NCI-H146 treated with DMSO at 0.1 percent for 48 hours (cell line): ENCODE measurements around the gene TAF15.
A peak's percentile ranks its signal among the peaks of the same experiment; 100 is the strongest.

Experiments used
- DNase-seq: peaks from one replicate; lab custom pipeline; 2025; ENCODE audit not compliant: unreplicated experiment; lab: John Stamatoyannopoulos, UW

TAF15 gene

GRCh38 chr17:35816723-35817122 is 7.4 kb downstream of the TAF15 start:
- DNase-seq, result no peak

DNA sequence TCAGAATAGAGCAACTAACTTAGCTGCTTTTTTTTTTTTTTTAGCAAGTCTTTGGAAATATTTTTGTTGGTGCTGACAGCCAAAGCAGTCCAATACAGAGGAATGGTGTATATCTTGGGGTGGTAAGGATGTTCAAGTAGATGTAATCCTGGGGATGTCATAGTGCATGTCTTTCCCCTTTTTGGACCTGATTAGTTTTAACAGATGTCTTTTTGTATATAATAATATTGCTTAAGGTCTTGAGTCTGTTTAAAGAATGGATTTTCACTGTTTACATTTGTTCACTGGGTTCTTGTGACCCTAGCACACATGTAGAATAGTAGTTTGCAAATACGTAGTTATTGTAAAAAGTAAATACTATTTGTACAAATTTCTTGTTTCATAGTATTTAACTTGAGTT is 7.9 kb downstream of the TAF15 start:
- no peak for DNase-seq

DNA sequence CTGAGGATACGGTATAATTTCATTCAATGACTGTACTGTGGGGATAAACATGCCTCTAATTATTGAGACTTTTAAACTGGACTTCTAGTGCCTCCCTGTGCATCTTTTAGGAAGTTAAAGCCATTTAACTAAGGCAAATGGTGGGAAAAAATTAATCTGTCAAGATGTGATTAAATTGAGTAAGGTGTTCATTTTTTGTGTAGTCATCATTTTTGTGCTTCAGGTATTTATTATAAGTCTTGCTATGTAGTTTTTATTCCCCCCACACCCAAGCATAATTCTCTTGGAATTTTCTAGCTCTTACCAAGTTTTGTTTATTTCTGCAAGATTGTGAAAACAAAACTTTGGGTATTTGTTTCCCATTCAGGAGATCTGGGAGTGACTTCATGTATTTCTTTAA is 10.2 kb downstream of the TAF15 start:
- no peak for DNase-seq

- no peak for DNase-seq
Observed at GRCh38 chr17:35821308-35821707, 12.0 kb downstream of the TAF15 start.

DNA sequence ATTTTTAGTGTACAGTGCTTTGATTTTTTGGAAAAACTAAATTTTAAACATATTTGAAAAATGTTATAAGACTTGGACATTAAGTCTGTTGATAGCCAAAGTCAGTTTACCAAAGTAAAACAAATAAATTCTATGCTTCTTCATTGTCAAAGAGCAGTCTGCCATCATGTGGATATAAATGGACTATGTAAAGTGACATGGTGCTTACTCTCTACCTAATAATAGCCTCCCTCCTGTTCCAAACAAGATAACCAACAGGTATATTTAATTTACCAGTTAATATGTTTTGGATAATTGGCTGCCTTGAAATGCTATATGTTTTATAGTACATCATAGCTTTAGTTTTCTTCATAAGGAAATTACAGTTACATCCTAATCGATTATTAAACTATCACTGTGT is 15.9 kb downstream of the TAF15 start:
- no peak for DNase-seq

- DNase-seq, result no peak
Observed at GRCh38 chr17:35841101-35841500, 31.8 kb downstream of the TAF15 start.

DNA sequence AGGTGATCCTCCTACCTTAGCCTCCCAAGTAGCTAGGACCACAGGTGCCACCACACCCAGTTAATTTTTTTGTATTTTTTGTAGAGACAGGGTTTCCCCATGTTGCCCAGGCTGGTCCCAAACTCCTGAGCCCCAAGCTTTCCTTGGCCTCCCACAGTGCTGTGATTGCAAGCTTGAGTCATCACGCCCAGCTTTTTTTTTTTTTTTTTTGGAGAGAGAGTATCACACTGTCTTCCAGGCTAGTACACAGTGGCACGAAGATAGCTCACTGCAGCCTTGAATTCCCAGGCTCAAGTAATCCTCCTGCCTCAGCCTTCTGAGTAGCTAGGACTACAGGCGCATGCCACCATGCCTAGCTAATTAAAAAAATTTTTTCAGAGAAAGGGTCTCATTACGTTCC is 32.2 kb downstream of the TAF15 start:
- no peak for DNase-seq

DNA sequence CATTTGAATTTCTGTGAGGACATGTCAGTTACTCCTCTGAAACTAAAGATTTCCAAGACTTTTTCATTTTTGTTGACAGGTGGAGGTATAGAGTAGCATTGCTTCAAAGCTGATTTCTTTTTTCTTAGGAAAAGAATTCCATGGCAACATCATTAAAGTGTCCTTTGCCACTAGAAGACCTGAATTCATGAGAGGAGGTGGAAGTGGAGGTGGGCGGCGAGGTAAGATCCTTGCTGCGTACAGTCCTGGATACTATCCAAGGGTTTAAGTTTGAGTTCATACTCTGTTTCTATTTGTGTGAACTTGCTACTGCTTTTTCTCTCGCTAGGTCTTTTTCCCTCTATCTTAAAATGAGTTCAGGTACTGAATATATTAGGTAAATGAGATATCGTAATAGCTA is 33.0 kb downstream of the TAF15 start:
- DNase-seq, result no peak

GRCh38 chr17:35843698-35844097 is 34.4 kb downstream of the TAF15 start:
- DNase-seq, result no peak

DNA sequence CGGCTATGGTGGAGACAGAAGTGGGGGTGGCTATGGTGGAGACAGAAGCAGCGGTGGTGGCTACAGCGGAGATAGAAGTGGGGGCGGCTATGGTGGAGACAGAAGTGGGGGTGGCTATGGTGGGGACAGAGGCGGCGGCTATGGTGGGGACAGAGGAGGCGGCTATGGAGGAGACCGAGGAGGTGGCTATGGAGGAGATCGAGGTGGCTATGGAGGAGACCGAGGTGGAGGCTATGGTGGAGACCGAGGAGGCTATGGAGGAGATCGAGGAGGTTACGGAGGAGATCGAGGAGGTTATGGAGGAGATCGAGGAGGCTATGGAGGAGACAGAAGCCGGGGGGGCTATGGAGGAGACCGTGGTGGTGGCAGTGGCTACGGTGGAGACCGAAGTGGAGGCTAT is 35.3 kb downstream of the TAF15 start:
- no peak for DNase-seq

- DNase-seq, result no peak
Observed at GRCh38 chr17:35846055-35846809, 36.9 kb downstream of the TAF15 start.

DNA sequence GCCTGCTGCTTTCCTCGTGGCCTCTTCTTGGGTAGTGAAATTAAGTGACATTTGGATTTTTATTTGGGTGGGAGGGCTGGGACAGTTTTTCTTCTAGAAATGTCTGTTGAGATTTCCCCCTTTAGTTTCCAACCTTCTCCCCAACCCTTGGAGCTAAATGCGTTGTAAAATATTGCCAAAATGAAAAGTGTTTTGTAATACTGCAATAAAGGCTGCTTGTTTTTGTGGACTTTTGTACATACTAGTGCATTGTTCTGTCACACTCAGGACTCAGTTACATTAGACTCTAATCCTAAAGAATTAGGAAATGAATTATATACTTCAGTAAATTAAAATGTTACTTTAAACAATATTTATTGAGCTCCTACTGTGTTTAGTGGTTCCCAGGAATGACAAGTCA is 37.7 kb downstream of the TAF15 start:
- DNase-seq, result no peak

DNA sequence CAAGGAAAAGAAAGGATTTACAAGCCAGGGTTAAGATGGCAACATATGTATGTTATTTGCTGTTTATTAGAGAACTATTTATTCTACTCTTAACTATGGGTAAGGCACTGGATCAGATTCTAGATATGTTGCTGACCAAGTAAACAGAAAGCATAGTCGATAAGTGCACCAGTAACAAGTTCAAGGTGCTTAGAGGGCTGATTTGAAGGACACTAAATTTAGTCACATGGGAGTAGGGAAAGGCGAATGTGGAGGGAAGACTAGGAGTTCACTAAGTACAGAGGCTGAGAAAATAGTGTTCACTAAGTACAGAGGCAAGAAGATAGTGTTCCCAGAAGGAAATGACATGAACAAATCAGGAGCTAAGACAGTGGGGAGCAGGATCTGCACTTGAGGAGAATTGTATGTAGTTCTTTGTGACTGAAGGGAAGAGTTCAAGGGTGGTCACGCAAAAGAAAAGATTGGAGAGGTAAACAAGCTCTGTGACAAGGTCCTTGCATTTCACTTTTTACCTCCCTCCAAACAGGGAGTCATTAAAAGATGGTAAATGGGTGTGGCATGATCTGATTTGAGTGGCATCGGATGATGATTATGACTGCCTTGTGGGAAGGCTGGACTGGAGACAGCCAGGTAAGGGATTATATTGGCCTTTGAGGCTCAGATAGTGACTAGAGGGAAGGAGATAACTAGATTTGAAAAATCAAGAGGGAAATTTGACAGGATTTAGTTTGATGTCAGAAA is 38.5 kb downstream of the TAF15 start:
- no peak for DNase-seq

DNA sequence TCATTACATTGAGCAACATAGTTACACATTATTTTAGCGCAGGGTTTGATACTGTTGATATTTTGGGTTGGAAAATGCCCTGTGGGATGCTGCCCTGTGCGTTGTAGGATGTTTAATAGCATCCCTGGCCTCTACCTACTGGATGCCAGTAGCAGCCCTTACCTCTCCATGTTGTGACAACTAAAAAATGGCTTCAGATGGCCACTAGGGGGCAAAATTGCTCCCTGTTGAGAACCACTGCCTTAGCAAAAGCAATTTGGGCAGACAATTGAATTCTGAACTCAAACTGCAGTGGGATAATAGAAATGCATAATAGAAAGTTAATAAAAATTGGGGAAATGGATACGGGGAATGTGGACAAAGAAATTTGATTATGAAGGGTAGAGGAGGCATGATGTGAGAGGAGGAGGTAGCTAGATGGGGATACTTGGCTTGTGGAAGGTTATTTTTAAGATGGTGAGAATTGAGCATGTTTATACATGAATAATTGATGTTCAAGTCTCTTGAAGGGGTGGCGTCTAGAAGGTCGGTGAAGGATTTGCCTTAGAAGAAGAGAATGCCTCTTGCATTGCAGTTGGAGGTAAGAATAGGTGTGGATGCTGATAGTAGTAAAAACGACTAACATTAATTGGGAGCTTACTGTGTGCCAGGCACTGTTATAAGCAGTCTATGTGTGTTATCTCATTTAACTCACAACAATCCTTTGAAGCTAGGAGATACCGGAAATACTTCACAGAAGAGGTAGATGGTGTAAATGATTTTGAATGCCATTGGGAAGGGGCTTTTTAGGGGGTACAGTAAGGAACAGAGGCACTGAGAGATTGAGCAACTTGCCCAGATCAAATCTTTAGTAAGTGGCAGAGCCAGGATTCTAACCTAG is 40.4 kb downstream of the TAF15 start:
- peak; percentile 33 for DNase-seq

DNA sequence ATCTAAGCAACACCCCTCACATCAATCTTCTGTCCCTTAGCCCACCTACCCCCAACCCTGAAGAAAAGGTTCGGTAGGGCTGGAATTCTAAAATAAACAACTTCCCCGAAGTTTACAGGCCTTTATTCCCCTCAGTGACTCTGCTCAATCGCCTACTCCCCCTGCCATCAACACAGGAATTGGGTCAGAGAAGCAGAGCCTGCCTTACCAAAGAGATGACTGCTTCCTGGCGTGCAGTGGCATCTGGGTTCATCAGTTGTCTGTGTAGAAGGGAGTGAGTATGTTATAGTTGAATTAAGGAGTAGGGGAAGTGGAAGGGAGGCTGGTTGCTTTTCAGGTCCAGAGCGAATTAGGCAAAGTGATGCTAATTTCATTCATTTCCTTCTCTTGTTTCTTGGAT is 46.7 kb downstream of the TAF15 start:
- DNase-seq, result no peak

DNA sequence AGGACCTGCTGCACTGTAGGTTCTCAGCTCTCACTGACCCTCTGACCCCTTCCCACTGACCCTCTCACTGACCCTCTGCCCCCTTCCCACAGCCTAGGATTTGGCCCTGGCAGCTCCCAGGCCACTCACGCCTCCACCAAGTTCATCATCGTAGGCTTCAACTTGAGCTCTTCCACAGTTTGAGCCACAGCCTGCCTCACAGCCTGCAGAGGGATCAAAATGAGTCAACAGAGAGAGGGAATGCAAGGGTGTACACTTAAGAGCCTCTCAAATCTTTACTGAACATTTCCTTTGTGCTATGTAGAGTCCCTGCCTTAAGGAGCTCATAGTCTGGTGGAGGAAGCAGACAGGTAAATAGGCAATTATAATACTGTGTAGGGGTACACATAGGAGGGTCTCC is 47.3 kb downstream of the TAF15 start:
- DNase-seq, result no peak

- no peak for DNase-seq
Observed at GRCh38 chr17:35864853-35865252, 55.6 kb downstream of the TAF15 start.

DNA sequence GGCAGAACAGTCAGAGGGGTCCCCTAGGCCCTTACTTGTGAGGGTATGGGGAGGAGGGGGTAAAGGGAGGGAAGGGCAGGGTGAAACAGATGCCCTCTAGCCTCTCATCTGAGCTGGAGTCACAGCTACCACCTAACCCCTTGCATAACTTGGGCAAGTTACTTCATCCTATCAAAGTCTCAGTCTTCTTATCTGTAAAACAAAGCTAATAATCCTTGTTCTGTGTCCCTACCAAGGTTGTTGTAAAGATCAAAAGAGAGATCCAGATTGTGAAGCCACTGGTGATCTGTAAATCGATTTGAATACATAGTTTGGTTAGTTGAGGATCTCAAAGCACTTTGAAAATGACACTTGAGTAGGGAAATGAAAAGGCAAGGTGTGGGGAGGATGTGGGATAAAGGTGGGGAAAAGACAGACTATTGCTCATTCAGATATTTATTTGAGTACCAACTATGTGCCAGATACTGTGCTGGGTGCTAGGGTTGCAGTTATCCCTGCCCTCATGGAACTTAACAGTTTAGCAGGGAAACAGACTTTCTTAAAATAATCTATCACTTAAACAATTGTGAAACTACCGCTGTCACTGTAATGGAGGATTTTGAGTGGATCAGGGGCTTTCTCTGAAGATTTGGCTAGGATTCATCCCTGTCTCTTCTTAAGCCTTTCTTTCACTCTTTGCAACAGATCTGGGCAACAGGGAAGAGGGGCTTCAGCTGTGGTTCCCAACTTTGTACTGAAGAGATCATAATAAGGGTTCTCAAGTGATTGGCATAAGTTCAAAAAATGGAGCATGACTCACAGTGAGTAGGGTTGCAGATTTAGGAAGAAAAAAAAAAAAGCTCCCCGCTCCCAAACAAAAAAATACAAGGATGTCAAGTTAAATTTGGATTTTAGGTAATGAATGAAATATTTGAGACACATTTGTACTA is 56.4 kb downstream of the TAF15 start:
- no peak for DNase-seq

GRCh38 chr17:35866341-35866950 is 57.2 kb downstream of the TAF15 start:
- no peak for DNase-seq

DNA sequence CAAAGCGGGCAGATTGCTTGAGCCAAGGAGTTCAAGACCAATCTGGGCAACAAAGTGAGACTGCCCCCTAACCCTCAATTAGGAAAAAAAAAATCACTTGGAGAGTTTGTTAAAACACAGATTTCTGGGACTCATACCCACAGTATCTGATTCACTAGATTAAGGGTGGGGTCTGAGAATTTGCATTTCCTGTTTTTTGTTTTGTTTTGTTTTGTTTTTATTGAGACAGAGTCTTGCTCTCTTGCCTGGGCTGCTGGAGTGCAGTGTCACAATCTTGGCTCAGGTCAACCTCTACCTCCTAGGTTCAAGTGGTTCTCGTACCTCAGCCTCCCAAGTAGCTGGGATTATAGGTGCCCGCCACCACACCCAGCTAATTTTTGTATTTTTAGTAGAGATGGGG is 58.3 kb downstream of the TAF15 start:
- DNase-seq, result no peak
